Thymus (tissue), 11 donors: Measurements from ENCODE around the gene SRD5A1. TPM values are rescaled to one million over a fixed set of nuclear protein-coding genes. Genes with fewer than 3 reads are reported as not detected.

Experiments
- DNase-seq, 9 donors: peaks; one replicate each; pipeline ENCODE4 v3.0.0-alpha.2; 2013; ENCODE audit warnings: low spot score in 9 of 9, low read depth in 6 of 9, missing footprints in 1 of 9
- H3K27ac ChIP-seq, 2 donors: one replicate each; pipeline ENCODE4 v1.5.1; 2013; ENCODE audit warnings: control low read depth in 1 of 2, low read depth in 1 of 2, low read length in 1 of 2, mild to moderate bottlenecking in 1 of 2, moderate library complexity in 1 of 2
- H3K27me3 ChIP-seq, 2 donors: one replicate each; pipeline ENCODE4 v1.5.1; 2013; ENCODE audit warnings: low read length in 1 of 2; ENCODE audit not compliant: control insufficient read depth in 2 of 2, insufficient read depth in 1 of 2
- H3K36me3 ChIP-seq, 2 donors: one replicate each; pipeline ENCODE4 v1.5.1; 2013; ENCODE audit warnings: low read length in 1 of 2, mild to moderate bottlenecking in 1 of 2, moderate library complexity in 1 of 2; ENCODE audit not compliant: control insufficient read depth in 2 of 2, insufficient read depth in 2 of 2
- H3K4me1 ChIP-seq, 2 donors: one replicate each; pipeline ENCODE4 v1.5.1; 2013; ENCODE audit warnings: low read length in 2 of 2; ENCODE audit not compliant: control insufficient read depth in 2 of 2, insufficient read depth in 2 of 2
- H3K4me3 ChIP-seq, 2 donors: one replicate each; pipeline ENCODE4 v1.5.1; 2013; ENCODE audit warnings: low read length in 2 of 2, control low read depth in 1 of 2, mild to moderate bottlenecking in 1 of 2
- H3K9me3 ChIP-seq, 2 donors: one replicate each; pipeline ENCODE4 v1.5.1; 2013; ENCODE audit warnings: low read length in 1 of 2, mild to moderate bottlenecking in 1 of 2; ENCODE audit not compliant: control insufficient read depth in 2 of 2, insufficient read depth in 1 of 2
- WGBS: extraction: QIAGEN DNeasy Blood & Tissue Kit; methylation state at CpG from one replicate; pipeline ENCODE4 v1.1.7; 2013; 5-methylcytosine and 5-hydroxymethylcytosine counted together
- polyA plus RNA-seq: library from polyadenylated mRNA; stranded (reverse); fragments of 200-250 nt; gene quantifications from one replicate; pipeline ENCODE4 v1.2.3, GENCODE V29; 2013
- total RNA-seq: library from RNA; stranded (reverse); fragments of 120-200 nt; gene quantifications from one replicate; pipeline ENCODE4 v1.2.4, GENCODE V29; 2013
- donor health status: healthy.

Gene SRD5A1
- total and polyA plus RNA-seq, 2 donors = 6.9 to 10.2 TPM

DNA sequence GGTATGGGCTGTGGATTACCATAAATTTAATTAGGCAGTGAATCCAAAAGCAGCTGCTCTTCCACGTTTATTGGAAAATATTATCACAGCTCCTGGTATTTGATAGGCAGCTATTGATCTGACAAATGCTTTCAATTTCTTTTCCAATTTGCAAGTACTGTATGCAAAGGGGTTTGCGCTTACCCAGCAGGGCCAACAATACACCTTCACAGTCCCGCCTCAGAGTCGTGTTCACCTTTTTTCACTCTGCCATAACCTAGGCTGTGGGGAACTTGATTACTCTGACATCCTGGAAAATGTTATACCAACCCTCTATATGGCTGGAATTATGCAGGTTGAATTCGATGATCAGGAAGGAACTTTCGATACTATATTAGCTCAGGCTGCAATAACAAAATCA is 47.7 kb downstream of the SRD5A1 start:
- Histone ChIP-seq H3K4me3 (no peak overlapping the region), H3K36me3 (no peaks in the 10 kb centered on the region), H3K4me1 (no peaks in the 10 kb centered on the region), H3K27me3 (peaks cover 0 to 9% of the 10 kb centered on the region in 2 donors), H3K9me3 (no peaks in the 10 kb centered on the region), H3K27ac (no peak overlapping the region)
- no peak for DNase-seq
- 69% methylated on average over 6 of the region's 6 CpGs for WGBS

- H3K27me3 ChIP-seq = peaks cover 0 to 14% of the 10 kb centered on the region in 2 donors
- no peak overlapping the region for H3K4me3 ChIP-seq
- no peaks in the 10 kb centered on the region for H3K4me1 ChIP-seq
- no peak for DNase-seq
- H3K9me3 ChIP-seq = no peaks in the 10 kb centered on the region
- 45% methylated on average over 2 of the region's 2 CpGs for WGBS
- no peaks in the 10 kb centered on the region for H3K36me3 ChIP-seq
- H3K27ac ChIP-seq = no peak overlapping the region
These were observed 48.4 kb downstream of the SRD5A1 start for GRCh38 chr5:6681682-6682081.

- no peaks in the 10 kb centered on the region for H3K9me3 ChIP-seq
- H3K36me3 ChIP-seq = no peaks in the 10 kb centered on the region
- H3K4me1 ChIP-seq = no peaks in the 10 kb centered on the region
- H3K4me3 ChIP-seq = no peak overlapping the region
- DNase-seq = no peak
- WGBS = 42% methylated on average over 11 of the region's 11 CpGs
- no peak overlapping the region for H3K27ac ChIP-seq
- H3K27me3 ChIP-seq = peaks cover 0 to 17% of the 10 kb centered on the region in 2 donors
These were observed 49.0 kb downstream of the SRD5A1 start for GRCh38 chr5:6682239-6682638.

DNA sequence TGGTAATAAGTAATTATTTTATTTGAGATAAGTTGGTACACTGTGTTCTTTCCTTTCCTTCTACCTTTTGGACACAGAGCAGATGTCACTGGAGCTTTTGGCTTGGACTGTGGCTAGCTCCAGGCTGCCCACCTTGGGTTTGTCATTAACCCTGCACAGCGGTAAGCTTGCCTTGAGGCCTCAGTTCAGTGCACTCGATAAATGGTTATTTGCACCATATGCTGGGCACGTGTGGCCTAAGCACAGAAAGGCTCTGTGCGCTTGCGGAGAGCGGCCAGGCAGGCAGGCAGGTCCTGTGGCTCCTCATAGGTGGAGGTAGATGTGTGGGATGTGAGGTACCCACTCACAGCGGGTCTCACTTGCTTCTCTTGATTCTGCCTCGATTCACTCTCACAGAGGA is 50.0 kb downstream of the SRD5A1 start:
- Histone ChIP-seq H3K4me3 (no peak overlapping the region), H3K36me3 (no peaks in the 10 kb centered on the region), H3K27me3 (peaks cover 0 to 25% of the 10 kb centered on the region in 2 donors), H3K4me1 (no peaks in the 10 kb centered on the region), H3K9me3 (no peaks in the 10 kb centered on the region), H3K27ac (no peak overlapping the region)
- no peak for DNase-seq
- 94% methylated on average over 8 of the region's 8 CpGs for WGBS

GRCh38 chr5:6684075-6684474 is 50.8 kb downstream of the SRD5A1 start:
- no peaks in the 10 kb centered on the region for H3K4me1 ChIP-seq
- no peak for DNase-seq
- H3K4me3 ChIP-seq = no peak overlapping the region
- H3K9me3 ChIP-seq = no peaks in the 10 kb centered on the region
- no peaks in the 10 kb centered on the region for H3K36me3 ChIP-seq
- WGBS = 83% methylated on average over 4 of the region's 4 CpGs
- H3K27me3 ChIP-seq = peaks cover 0 to 25% of the 10 kb centered on the region in 2 donors
- no peak overlapping the region for H3K27ac ChIP-seq

GRCh38 chr5:6686501-6686900 is 53.3 kb downstream of the SRD5A1 start:
- Histone ChIP-seq H3K27me3 (peaks cover 0 to 29% of the 10 kb centered on the region in 2 donors), H3K36me3 (no peaks in the 10 kb centered on the region), H3K9me3 (no peaks in the 10 kb centered on the region), H3K4me1 (no peaks in the 10 kb centered on the region), H3K27ac (no peak overlapping the region), H3K4me3 (no peak overlapping the region)
- no peak for DNase-seq
- 58% methylated on average over 6 of the region's 6 CpGs for WGBS

DNA sequence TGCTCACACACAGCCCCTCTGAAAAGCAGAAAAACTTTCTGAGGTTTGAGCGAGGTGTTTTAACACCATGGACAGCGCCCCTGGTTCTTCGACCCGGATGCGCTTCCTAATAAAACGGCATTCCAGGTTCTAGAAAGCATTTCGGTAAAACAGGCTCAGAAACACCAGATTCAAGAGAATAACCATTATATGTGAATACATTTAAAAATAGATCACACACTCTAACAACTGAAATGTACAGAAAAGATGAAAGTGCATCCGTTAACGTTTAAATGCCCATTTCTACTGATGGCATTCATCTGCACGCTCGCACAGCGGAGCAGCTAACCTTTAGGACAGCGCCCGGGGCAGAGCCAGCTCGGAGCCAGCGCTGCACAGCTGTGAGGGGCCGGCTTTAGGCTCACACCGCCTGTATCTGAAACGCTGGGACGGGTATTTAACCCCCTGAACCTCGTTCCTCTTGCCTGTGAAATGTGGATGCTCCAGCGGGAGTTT is 53.7 kb downstream of the SRD5A1 start:
- whole genome bisulfite sequencing = 3% methylated on average over 22 of the region's 22 CpGs
- no peaks in the 10 kb centered on the region for H3K36me3 ChIP-seq
- peak in 7 of 9 donors; percentile 5 to 70 (median 19) for DNase-seq
- no peaks in the 10 kb centered on the region for H3K4me1 ChIP-seq
- H3K27ac ChIP-seq = no peak overlapping the region
- no peak overlapping the region for H3K4me3 ChIP-seq
- no peaks in the 10 kb centered on the region for H3K9me3 ChIP-seq
- H3K27me3 ChIP-seq = peaks cover 0 to 29% of the 10 kb centered on the region in 2 donors

DNA sequence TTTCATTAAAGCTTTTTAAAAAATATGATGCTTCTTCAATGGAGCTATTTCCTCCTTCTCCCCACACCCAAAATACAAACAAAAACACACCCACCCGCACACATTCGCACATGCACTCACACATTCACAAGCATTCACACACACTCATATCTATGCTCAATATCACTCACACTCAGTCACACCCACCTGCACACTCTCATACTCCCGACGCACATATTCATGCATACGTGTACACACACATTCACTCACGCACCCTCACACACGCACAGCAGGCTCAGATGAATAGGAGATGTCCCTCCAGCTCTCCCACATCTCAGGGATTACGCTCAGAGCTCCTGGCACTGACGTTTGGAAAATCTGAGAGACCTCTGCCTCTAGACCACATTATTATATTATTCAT is 54.3 kb downstream of the SRD5A1 start:
- Histone ChIP-seq H3K4me1 (no peaks in the 10 kb centered on the region), H3K4me3 (no peak overlapping the region), H3K27ac (no peak overlapping the region), H3K27me3 (peaks cover 0 to 29% of the 10 kb centered on the region in 2 donors), H3K36me3 (no peaks in the 10 kb centered on the region), H3K9me3 (no peaks in the 10 kb centered on the region)
- WGBS = 86% methylated on average over 9 of the region's 9 CpGs
- DNase-seq = no peak

GRCh38 chr5:6692906-6693305 is 59.7 kb downstream of the SRD5A1 start:
- Histone ChIP-seq H3K9me3 (no peaks in the 10 kb centered on the region), H3K27me3 (peaks cover 0 to 7% of the 10 kb centered on the region in 2 donors), H3K36me3 (no peaks in the 10 kb centered on the region), H3K4me3 (no peak overlapping the region), H3K4me1 (no peaks in the 10 kb centered on the region), H3K27ac (no peak overlapping the region)
- WGBS = 86% methylated on average over 1 of the region's 1 CpG
- DNase-seq = no peak

GRCh38 chr5:6698696-6699095 is 65.5 kb downstream of the SRD5A1 start:
- no peak overlapping the region for H3K27ac ChIP-seq
- WGBS = 97% methylated on average over 1 of the region's 1 CpG

More at GRCh38 chr5:6698696-6699095, 65.5 kb downstream of the SRD5A1 start:
- no peak overlapping the region for H3K4me3 ChIP-seq
- DNase-seq = no peak
- no peaks in the 10 kb centered on the region for H3K36me3 ChIP-seq
- peaks cover 0 to 20% of the 10 kb centered on the region in 2 donors for H3K27me3 ChIP-seq
- no peaks in the 10 kb centered on the region for H3K9me3 ChIP-seq
- H3K4me1 ChIP-seq = no peaks in the 10 kb centered on the region
